ENCODE data around the gene LIN7A.

The LIN7A gene

DNA sequence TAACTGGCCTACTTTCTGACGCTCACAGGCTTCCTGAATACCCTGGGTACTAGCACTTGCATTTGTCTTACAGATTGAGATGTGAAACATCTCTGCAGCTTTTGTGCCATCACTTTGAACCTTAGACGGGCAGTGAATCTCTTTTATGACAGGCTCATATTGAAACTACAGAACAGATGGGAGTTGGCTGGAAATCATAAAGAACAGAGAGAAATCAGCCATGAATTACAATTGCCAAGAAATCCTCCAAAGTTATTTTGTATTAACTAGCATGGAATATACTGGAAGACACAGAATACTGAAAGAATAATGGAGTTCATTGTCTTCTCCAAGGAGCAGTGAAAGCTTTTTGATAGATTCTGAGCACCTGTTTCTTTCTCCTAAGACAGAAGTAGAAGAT is 188.3 kb downstream of the LIN7A start:
- no peak for DNase-seq (ENCODE audit: low spot score)

- no peak for DNase-seq (ENCODE audit: low spot score)
Measured at GRCh38 chr12:80747800-80748199, 189.9 kb downstream of the LIN7A start.

DNA sequence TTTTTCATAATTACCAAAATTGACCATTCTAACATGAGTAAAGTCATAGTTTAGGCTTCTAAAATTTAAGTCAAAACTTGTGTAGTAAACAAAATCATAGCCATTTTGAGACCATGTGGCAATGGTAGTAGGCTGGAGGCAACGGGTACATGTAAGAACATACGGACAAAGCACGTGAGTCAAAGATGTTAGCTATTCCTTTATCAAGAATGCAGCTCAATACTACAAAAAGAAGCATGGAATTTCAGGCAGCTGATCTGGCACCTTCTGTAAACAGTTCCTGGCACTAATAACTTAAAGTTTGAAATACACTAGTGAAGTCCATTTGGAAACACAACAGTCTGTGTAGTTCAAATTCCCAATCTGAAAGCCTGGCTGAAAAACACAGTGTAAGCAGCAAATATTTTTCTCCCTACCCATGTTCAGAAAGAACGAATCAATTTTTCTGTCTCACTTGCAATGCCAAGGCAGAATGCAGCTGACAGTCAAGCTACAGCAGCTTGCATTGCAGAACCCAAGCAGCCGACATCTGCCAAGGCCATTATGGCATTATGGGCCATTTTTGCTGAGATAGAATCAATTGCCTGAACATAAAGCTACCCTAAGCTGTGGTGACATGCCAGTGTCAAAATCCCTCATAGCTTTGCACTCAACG is 191.8 kb downstream of the LIN7A start:
- DNase-seq (ENCODE audit: low spot score) = no peak
